ENCODE data around the gene PKHD1. TPM values are rescaled to one million over a fixed set of nuclear protein-coding genes. Genes with fewer than 3 reads are reported as not detected.
A peak's percentile ranks its signal among the peaks of the same experiment; 100 is the strongest.

PKHD1 gene
- total RNA-seq, 6 experiments from 2014 or later, result 1.2 to 3.0 (median 2.3) TPM

DNA sequence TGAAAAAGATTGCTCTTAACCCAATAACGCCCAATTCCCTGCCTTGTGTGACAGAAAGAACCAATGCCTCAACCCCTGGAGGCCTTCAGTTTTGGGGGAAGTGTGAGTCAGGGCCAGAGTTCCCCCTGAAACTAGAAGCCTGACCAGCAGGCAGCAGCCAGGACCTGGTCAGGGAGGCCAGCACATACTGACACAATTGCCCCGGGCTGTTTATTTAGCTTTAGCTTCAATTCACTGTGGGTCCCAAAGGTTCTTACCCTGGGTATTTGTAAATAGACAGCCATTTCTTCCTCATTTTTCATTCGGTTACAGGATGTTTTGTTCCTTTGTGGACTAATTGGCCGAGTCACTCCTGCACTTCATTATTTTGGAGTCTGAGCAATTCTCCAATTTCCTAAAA, 195.6 kb downstream of the PKHD1 start:
- no peaks in the 10 kb centered on the region for H3K4me1 ChIP-seq
- H3K9me3 ChIP-seq, result no peaks in the 10 kb centered on the region
- no peak overlapping the region for H3K4me3 ChIP-seq
- WGBS (ENCODE audit: insufficient coverage, low coverage, low lambda C conversion rate, missing lambda C conversion rate), result 74% methylated on average over 3 of the region's 4 CpGs
- TF ChIP-seq POLR2A (IDR thresholded peaks at IDR 0.05) (no peak), CTCF (IDR thresholded peaks at IDR 0.05) (no peak)
- no peak overlapping the region for H3K27ac ChIP-seq
- H3K36me3 ChIP-seq, result no peaks in the 10 kb centered on the region
- no peaks in the 10 kb centered on the region for H3K27me3 ChIP-seq
- intact Hi-C loops (cut with DNase I), result no loop called here
- DNase-seq (no peak), ATAC-seq (no peak)

DNA sequence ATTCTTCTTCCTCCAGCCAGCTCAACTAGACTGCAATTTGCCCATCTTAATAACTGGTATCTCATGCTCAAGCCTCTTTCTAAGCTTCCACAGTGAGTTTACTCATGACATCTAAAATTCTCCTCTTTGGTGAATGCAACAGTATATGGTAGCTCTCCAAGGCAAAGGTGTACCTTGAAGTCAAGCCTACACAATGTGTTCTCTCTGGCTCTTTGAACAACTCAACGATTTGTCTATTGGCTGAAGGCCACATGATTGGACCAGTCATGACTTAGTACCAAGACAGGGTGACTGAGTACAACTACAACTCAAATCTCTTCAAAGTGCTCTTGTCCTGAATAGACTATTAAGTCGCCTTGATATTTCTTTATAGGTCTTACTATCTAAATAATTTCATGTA, 199.6 kb downstream of the PKHD1 start:
- no peak overlapping the region for H3K27ac ChIP-seq
- no peaks in the 10 kb centered on the region for H3K9me3 ChIP-seq
- H3K4me1 ChIP-seq, result no peaks in the 10 kb centered on the region
- H3K36me3 ChIP-seq, result no peaks in the 10 kb centered on the region
- H3K27me3 ChIP-seq, result no peaks in the 10 kb centered on the region
- no peak overlapping the region for H3K4me3 ChIP-seq
- DNase-seq (no peak), ATAC-seq (peak in 1 of 4 donors; percentile 93)
- intact Hi-C loops (cut with DNase I), result no loop called here
- 47% methylated on average over 2 of the region's 2 CpGs for WGBS (ENCODE audit: insufficient coverage, low coverage, low lambda C conversion rate, missing lambda C conversion rate)
- TF ChIP-seq CTCF (IDR thresholded peaks at IDR 0.05) (no peak), POLR2A (IDR thresholded peaks at IDR 0.05) (no peak)

- no peak overlapping the region for H3K27ac ChIP-seq
- H3K4me1 ChIP-seq, result no peaks in the 10 kb centered on the region
- TF ChIP-seq CTCF (IDR thresholded peaks at IDR 0.05), result no peak
- TF ChIP-seq POLR2A (IDR thresholded peaks at IDR 0.05), result no peak
- H3K27me3 ChIP-seq, result no peaks in the 10 kb centered on the region
- intact Hi-C loops (cut with DNase I), result no loop called here
- no peak overlapping the region for H3K4me3 ChIP-seq
- no peaks in the 10 kb centered on the region for H3K9me3 ChIP-seq
- 47% methylated on average over 2 of the region's 2 CpGs for WGBS (ENCODE audit: insufficient coverage, low coverage, low lambda C conversion rate, missing lambda C conversion rate)
- H3K36me3 ChIP-seq, result no peaks in the 10 kb centered on the region
- DNase-seq (no peak), ATAC-seq (no peak)
These were observed 201.5 kb downstream of the PKHD1 start for GRCh38 chr6:51885957-51886356.

DNA sequence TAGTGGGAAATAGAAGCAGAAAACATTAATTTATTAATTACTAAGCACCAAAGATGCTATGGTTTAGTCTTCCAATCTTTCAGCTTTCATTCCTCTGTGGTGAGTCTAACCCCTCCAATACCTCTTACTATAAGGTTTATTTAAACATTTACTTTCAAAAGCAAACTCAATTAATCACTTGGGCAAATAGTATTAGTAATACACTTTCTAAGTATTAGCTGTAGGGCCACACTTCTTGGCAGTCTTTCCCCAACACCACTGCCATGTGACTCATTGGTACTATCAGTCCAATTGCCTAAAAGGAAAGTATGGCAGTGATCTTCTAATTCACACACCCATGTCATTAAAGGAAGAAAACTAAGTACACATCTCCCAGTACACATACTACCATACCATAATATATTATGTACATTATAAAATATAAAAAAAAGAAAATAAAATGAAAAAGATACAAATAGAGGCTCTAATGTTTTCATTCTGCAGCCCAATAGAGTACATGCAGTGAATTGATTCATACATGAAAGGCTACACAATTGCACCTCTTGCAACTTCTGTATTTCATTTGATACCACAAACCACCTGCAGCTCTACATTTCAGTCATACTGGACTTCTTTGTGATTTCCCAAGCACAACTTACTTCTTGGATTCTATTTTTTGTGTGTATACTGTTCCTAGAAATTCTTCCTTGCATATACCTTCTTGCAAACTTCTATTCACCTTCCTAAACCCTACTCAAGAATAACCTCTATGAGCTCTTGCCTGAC, 218.6 kb downstream of the PKHD1 start:
- intact Hi-C loops (cut with DNase I), result no loop called here
- H3K27me3 ChIP-seq, result no peaks in the 10 kb centered on the region
- no peak overlapping the region for H3K27ac ChIP-seq
- H3K9me3 ChIP-seq, result no peaks in the 10 kb centered on the region
- H3K4me1 ChIP-seq, result no peaks in the 10 kb centered on the region
- ATAC-seq (peak in 1 of 4 donors; percentile 42), DNase-seq (no peak)
- TF ChIP-seq CTCF (IDR thresholded peaks at IDR 0.05), result no peak
- TF ChIP-seq POLR2A (IDR thresholded peaks at IDR 0.05), result no peak
- no peak overlapping the region for H3K4me3 ChIP-seq
- no peaks in the 10 kb centered on the region for H3K36me3 ChIP-seq
